ENCODE measurements around the gene CCL17. TPM values are rescaled to one million over a fixed set of nuclear protein-coding genes. Genes with fewer than 3 reads are reported as not detected.

Gene CCL17
- total and polyA plus RNA-seq, 10 of the 15 experiments (the other 5 are each of a cell fraction or from before 2014, with no cell fraction given): 1.2 to 84.9 (median 34.2) TPM

DNA sequence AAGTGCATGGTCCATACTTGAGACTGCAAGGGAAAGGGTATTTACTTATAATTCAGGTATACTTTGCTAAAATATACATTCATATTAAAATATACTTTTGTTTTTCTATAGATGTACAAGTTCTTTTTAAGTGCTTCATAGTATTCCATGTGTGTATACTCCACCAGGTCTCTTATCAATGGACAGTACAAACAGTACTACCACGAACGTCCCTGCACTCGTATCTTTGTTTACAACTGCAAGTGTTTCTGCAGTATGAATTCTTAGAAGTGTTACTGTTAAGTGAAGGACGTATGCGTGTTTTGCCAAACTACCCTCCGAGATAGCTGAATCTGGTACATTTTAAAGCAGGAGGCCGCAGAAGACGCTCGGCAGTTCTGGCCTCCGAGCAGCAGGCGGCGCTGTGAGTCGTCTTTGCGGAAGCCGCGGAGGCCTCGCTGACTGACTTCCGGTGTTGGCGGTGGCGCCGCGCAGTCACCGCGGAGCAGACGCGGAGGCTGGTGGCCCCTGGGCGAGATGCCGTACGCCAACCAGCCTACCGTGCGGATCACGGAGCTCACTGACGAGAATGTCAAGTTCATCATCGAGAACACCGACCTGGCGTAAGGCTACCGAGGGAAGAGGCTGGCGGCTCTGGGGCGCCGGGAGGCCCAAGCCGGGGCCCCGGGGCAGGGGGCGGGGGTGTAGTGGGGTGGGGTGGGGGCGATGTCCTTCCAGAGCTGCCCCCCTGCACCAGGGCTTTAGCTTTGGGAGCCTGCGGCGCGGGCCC lies 57.8 kb downstream of the CCL17 start, which contains the start of gene POLR2C (continued):
- TF ChIP-seq E2F8 (IDR thresholded peaks at IDR 0.05; ENCODE audit: low read depth, partially characterized antibody): peak; percentile 38
- TF ChIP-seq YY1 (IDR thresholded peaks at IDR 0.05; ENCODE audit: low read depth, low read length): peak; percentile 88
- TF ChIP-seq ZNF384 (IDR thresholded peaks at IDR 0.05; ENCODE audit: borderline replicate concordance, low read depth, low read length): no peak
- no peak for TF ChIP-seq BCL11A (IDR thresholded peaks at IDR 0.05; ENCODE audit: low read depth, low read length)
- TF ChIP-seq RELB (IDR thresholded peaks at IDR 0.05; ENCODE audit: low read depth): peak; percentile 24; the same call in 1 of the 2 replicates
- TF ChIP-seq TBL1XR1 (IDR thresholded peaks at IDR 0.05; ENCODE audit: low read depth, low read length): peak; percentile 61; the same call in 1 of the 2 replicates
- TF ChIP-seq CBX5 (IDR thresholded peaks at IDR 0.05; ENCODE audit: low read depth): peak; percentile 75; the same call in 1 of the 2 replicates
- TF ChIP-seq, protein P1, sequence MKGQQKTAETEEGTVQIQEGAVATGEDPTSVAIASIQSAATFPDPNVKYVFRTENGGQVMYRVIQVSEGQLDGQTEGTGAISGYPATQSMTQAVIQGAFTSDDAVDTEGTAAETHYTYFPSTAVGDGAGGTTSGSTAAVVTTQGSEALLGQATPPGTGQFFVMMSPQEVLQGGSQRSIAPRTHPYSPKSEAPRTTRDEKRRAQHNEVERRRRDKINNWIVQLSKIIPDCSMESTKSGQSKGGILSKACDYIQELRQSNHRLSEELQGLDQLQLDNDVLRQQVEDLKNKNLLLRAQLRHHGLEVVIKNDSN (IDR thresholded peaks at IDR 0.05; ENCODE audit: borderline replicate concordance, extremely low read length, insufficient read depth, low read depth, low read length): no peak
- TF ChIP-seq MEF2B (IDR thresholded peaks at IDR 0.05; ENCODE audit: partially characterized antibody, poor library complexity, severe bottlenecking): no peak
- peak; percentile 98 for TF ChIP-seq POLR2AphosphoS5 (IDR thresholded peaks at IDR 0.05; ENCODE audit: low read length)
- TF ChIP-seq CREB1 (IDR thresholded peaks at IDR 0.05; ENCODE audit: low read depth): peak; percentile 61; the same call in 1 of the 2 replicates
- 0 out of 4 replicates have a peak, but pooled peaks of 1 of the 2 experiments have one; percentile 15 for TF ChIP-seq IKZF2 (IDR thresholded peaks at IDR 0.05)
- TF ChIP-seq ZBTB11 (CRISPR knock-in tag; IDR thresholded peaks at IDR 0.05): no peak
- peak; percentile 86 for TF ChIP-seq RUNX3 (IDR thresholded peaks at IDR 0.05; ENCODE audit: low read length)
- no peak for TF ChIP-seq ZNF217 (IDR thresholded peaks at IDR 0.05)
- TF ChIP-seq, protein P2, sequence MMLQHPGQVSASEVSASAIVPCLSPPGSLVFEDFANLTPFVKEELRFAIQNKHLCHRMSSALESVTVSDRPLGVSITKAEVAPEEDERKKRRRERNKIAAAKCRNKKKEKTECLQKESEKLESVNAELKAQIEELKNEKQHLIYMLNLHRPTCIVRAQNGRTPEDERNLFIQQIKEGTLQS (IDR thresholded peaks at IDR 0.05; ENCODE audit: borderline replicate concordance, extremely low read depth, low read depth, low read length): no peak
- peak; percentile 78 for TF ChIP-seq CREM (IDR thresholded peaks at IDR 0.05; ENCODE audit: low read depth)
- TF ChIP-seq SMAD1 (IDR thresholded peaks at IDR 0.05; ENCODE audit: low read depth, partially characterized antibody): peak; percentile 25
- peak; percentile 35; the same call in 1 of the 2 replicates for TF ChIP-seq MXI1 (IDR thresholded peaks at IDR 0.05; ENCODE audit: low read depth, low read length)
- TF ChIP-seq BACH1 (IDR thresholded peaks at IDR 0.05; ENCODE audit: borderline replicate concordance): peak; percentile 91
